Lower leg skin (tissue), 4 donors: ENCODE results near the gene HYAL1. TPM values are rescaled to one million over a fixed set of nuclear protein-coding genes. Genes with fewer than 3 reads are reported as not detected.
A peak's percentile ranks its signal among the peaks of the same experiment; 100 is the strongest.
"Not testable (repeated sequence)": the region's sequence is repeated elsewhere in the genome, so short reads cannot be mapped to it uniquely, and the experiment has no call there.

Source experiments
- DNase-seq, 2 donors: peaks; one replicate each; pipeline ENCODE4 v3.0.0-alpha.2; 2019; ENCODE audit warnings: low spot score in 2 of 2
- H3K4me3 ChIP-seq: fragments of 200-600 bp; sonication (generic); 2 replicates; pipeline ENCODE4 v1.5.1; 2017; ENCODE audit warnings: mild to moderate bottlenecking, low read depth; ENCODE audit not compliant: poor library complexity, severe bottlenecking
- CTCF ChIP-seq, 3 donors: fragments of 450-650 bp; IDR thresholded peaks; one replicate each; pipeline ENCODE4 v1.5.1; 2016; ENCODE audit warnings: antibody characterized with exemption in 3 of 3, mild to moderate bottlenecking in 3 of 3, moderate library complexity in 2 of 3
- POLR2A ChIP-seq, 2 donors: fragments of 450-650 bp; IDR thresholded peaks; one replicate each; pipeline ENCODE4 v1.6.1; 2016 to 2017; ENCODE audit warnings: antibody characterized with exemption in 2 of 2, mild to moderate bottlenecking in 1 of 2, moderate library complexity in 1 of 2
- WGBS, 2 donors: methylation state at CpG; one replicate each; pipeline ENCODE4 v1.1.5; 2018; 5-methylcytosine and 5-hydroxymethylcytosine counted together
- intact Hi-C: fragments of 100-400 bp; cut with DNase I; formaldehyde crosslinking; loops from one replicate; pipeline ENCODE4 v1.15.0; 2023; ENCODE audit warnings: low total_unique reads
- total RNA-seq, 4 donors: library from RNA; depleted of rRNA; stranded (reverse); fragments of >200 nt; gene quantifications; one replicate each; pipeline ENCODE4 v1.1.0, GENCODE V29; 2016

HYAL1 gene
- total RNA-seq, 4 donors from 2014 or later, result 16.7 to 35.5 (median 20.6) TPM

GRCh38 chr3:50274371-50275104 lies 28.8 kb downstream of the HYAL1 start:
- intact Hi-C loops, result loop anchor here (10.0 kb wide), 1 partner anchor 150 kb away; no protein-coding TSS in a partner anchor
- DNase-seq, result peak in 1 of 2 donors; percentile 94
- TF ChIP-seq POLR2A (IDR thresholded peaks at IDR 0.05), result no peak
- TF ChIP-seq CTCF (IDR thresholded peaks at IDR 0.05), result peak in 1 of 3 donors; percentile 25
- H3K4me3 ChIP-seq, result no peak overlapping the region
- 43 to 52% methylated on average over 24 to 26 of the region's 26 CpGs for WGBS, 2 donors

- no peak overlapping the region for H3K4me3 ChIP-seq
- no peak for TF ChIP-seq POLR2A (IDR thresholded peaks at IDR 0.05)
- TF ChIP-seq CTCF (IDR thresholded peaks at IDR 0.05), result no peak
- DNase-seq, result no peak
- intact Hi-C loops, result loop anchor here (2.0 to 10.0 kb wide), 2 partner anchors 47 to 149 kb away; no protein-coding TSS in a partner anchor
- WGBS, 2 donors, result 52 to 67% methylated on average over 31 of the region's 31 CpGs
Observed at GRCh38 chr3:50273689-50274065, 29.7 kb downstream of the HYAL1 start.

- H3K4me3 ChIP-seq, result no peak overlapping the region
- 4 to 11% methylated on average over 31 to 59 of the region's 61 CpGs for WGBS, 2 donors
- peak in 1 of 3 donors; percentile 98 for TF ChIP-seq CTCF (IDR thresholded peaks at IDR 0.05)
- TF ChIP-seq POLR2A (IDR thresholded peaks at IDR 0.05), result no peak
- DNase-seq, result peak; percentile 79 to 97
- intact Hi-C loops, result loop anchor here (2.0 to 10.0 kb wide), 2 partner anchors 46 to 148 kb away; no protein-coding TSS in a partner anchor
Observed at GRCh38 chr3:50272911-50273688, 30.3 kb downstream of the HYAL1 start.

- not testable (repeated sequence) for DNase-seq, H3K4me3 ChIP-seq
- 57 to 66% methylated on average over 10 of the region's 10 CpGs for WGBS, 2 donors
- intact Hi-C loops, result loop anchor here (2.0 to 10.0 kb wide), 2 partner anchors 46 to 148 kb away; no protein-coding TSS in a partner anchor
Observed at GRCh38 chr3:50272538-50272910, 30.9 kb downstream of the HYAL1 start.

- intact Hi-C loops, result loop anchor here (10.0 kb wide), 1 partner anchor 147 kb away; no protein-coding TSS in a partner anchor
- DNase-seq, result no peak
- no peak overlapping the region for H3K4me3 ChIP-seq
- TF ChIP-seq POLR2A (IDR thresholded peaks at IDR 0.05) (no peak), CTCF (IDR thresholded peaks at IDR 0.05) (no peak)
- 77 to 81% methylated on average over 10 of the region's 10 CpGs for WGBS, 2 donors
Observed at GRCh38 chr3:50271314-50271936, 31.9 kb downstream of the HYAL1 start.
